Cardiac fibroblast (primary cell): Measurements from ENCODE around the gene HSBP1L1.

Source experiments
- DNase-seq, 2 donors: peaks; one replicate each; pipeline versions ENCODE4 v3.0.0 to v3.0.0-alpha.2; 2010; ENCODE audit warnings: low read depth in 2 of 2
- H3K4me3 ChIP-seq, 2 donors: replicated peaks in 1 of 2; 1 replicate in 1 of 2; 2 replicates in 1 of 2; pipeline ENCODE4 v1.5.1; 2011; ENCODE audit warnings: low read depth in 2 of 2, low read length in 2 of 2, mild to moderate bottlenecking in 2 of 2, moderate library complexity in 1 of 2
- CTCF ChIP-seq: IDR thresholded peaks from one replicate; pipeline ENCODE4 v1.5.1; 2011; ENCODE audit warnings: low read depth, mild to moderate bottlenecking, low read length, inconsistent platforms

Gene HSBP1L1

DNA sequence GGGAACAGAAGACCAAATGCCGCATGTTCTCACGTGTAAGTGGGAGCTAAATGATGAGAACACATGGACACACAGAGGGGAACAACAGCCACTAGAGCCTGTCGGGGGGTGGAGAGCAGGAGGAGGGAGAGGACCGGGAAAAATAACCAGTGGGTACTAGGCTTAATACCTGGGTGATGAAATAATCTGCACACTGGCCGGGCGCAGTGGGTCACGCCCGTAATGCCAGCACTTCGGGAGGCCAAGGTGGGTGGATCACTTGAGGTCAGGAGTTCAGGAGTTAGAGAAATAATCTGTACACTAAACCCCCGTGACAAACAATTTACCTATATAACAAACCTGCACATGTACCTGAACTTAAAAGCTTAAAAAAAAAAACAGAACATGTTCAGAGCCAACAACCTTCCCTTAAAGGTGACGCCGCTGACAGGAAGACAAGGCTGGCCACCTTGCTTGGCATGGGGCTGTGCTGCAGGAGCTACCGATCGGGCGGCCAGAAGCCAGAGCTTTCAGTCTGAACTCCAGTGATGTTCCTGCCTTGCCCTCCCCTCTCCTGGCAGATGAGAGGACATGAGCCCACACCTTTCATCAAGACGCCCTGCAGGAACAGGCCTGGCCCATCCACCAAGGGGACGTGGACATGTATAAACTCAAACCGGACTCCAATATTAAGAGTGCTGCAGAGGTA lies 24.2 kb upstream of the HSBP1L1 start:
- DNase-seq, result no peak
- TF ChIP-seq CTCF, result no peak
- H3K4me3 ChIP-seq, result no peak overlapping the region

GRCh38 chr18:79940814-79941472 lies 23.5 kb upstream of the HSBP1L1 start:
- no peak for DNase-seq
- no peak for TF ChIP-seq CTCF
- no peak overlapping the region for H3K4me3 ChIP-seq

- DNase-seq, result no peak
- TF ChIP-seq CTCF, result no peak
- no peak overlapping the region for H3K4me3 ChIP-seq
Measured at GRCh38 chr18:79941473-79942119, 22.8 kb upstream of the HSBP1L1 start.

DNA sequence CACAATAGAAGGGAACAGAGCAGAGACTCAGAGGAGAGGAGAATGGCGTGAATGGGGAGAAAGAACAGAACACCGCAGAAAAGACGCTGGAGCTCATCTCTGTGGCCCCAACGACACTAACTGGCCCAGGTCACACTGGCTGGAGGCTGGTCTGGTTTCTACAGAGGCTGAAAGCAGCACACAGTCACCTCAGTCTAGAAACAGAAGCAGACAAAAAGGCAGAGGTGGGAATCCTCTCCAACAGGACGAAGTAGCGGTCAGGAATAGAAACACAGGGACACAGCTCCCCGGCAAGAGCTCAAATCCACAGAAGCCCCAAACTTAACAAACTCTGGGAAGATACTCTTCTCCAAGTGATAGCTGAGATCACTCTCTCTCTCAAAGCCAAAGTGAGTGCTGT lies 22.2 kb upstream of the HSBP1L1 start:
- no peak for TF ChIP-seq CTCF
- no peak overlapping the region for H3K4me3 ChIP-seq
- DNase-seq, result no peak

- DNase-seq, result no peak
- no peak for TF ChIP-seq CTCF
- H3K4me3 ChIP-seq, result no peak overlapping the region
Measured at GRCh38 chr18:79942786-79943607, 21.4 kb upstream of the HSBP1L1 start.

- DNase-seq, result no peak
- TF ChIP-seq CTCF, result no peak
- H3K4me3 ChIP-seq, result no peak overlapping the region
Measured at GRCh38 chr18:79943608-79944125, 20.8 kb upstream of the HSBP1L1 start.
